ENCODE results near the gene HHEX.
"Not testable (repeated sequence)": the region's sequence is repeated elsewhere in the genome, so short reads cannot be mapped to it uniquely, and the experiment has no call there.

HHEX gene

GRCh38 chr10:92740762-92741161 is 51.0 kb downstream of the HHEX start:
- DNase-seq: no peak

DNA sequence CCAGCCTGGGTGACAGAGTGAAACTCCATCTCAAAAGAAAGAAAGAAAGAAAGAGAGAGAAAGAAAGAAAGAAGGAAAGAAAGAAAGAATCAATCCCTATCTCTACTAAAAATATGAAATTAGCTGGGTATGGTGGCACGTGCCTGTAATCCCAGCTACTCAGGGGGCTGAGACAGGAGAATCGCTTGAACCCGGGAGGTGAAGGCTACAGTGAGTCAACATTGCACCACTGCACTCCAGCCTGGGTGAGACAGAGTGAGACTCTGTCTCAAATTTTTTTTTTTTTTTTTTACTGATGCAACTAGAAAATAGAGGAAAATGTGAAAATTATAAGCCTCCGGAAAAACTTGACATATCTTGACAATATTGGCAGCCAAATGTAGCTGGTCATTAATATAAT is 52.0 kb downstream of the HHEX start:
- not testable (repeated sequence) for DNase-seq

DNA sequence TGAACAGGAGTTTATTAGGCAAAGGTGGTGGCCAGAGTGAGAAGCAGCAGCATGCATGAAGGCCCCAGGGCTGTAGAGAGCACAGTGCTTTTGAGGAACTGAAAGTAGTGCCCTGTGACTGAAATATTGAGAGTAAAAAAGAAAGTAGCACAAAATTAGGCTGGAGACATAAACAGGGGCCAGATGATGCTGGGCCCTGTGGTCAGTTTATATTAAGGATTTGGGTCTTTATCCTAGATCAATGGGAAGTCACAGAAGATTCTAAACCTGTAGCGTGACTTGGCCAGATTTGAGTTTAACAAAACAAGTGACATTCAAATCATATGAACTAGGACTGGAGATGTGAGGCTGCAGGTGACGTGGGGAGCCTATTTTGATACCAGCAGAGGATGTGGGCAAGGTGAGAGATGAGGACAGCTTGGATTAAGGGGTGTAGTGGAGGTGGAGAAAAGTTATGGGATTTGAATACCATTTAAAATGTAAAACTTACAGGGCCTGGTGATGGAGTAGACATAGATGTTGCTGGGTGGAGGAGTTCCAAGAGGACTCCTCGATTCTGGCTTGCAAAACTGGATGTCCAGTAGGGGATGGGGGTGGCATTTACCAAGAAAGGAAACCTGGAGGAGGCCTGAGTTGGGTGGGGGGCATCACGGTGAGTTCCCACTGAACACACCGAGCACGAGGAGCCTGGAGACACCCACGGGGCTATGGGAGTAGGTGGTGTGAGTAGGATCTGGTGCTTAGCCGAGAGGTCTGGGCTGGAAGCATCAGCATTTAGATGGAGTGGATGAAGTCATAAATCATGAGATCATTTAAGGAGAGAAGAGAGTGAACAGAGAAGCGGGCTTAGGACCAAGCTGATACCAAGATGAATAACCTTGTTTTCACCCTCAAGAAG is 52.8 kb downstream of the HHEX start:
- DNase-seq: no peak
